NB4 (cell line): ENCODE data around the gene UBR2.

Experiments
- MYC ChIP-seq: IDR thresholded peaks from 2 replicates; pipeline ENCODE4 v1.6.1; 2011; ENCODE audit warnings: low read depth, low read length
- POLR2A ChIP-seq: IDR thresholded peaks from 2 replicates; pipeline ENCODE4 v1.6.1; 2011; ENCODE audit warnings: mild to moderate bottlenecking; ENCODE audit not compliant: insufficient read length; ENCODE audit errors: extremely low read depth
- TF ChIP-seq, protein P1 (sequence below): IDR thresholded peaks from one replicate; pipeline ENCODE4 v1.5.1; 2012; ENCODE audit warnings: low read depth, low read length
- TF ChIP-seq, protein P2 (sequence below): IDR thresholded peaks from 2 replicates; pipeline ENCODE4 v1.6.1; 2011; ENCODE audit warnings: low read depth, low read length

DNA sequence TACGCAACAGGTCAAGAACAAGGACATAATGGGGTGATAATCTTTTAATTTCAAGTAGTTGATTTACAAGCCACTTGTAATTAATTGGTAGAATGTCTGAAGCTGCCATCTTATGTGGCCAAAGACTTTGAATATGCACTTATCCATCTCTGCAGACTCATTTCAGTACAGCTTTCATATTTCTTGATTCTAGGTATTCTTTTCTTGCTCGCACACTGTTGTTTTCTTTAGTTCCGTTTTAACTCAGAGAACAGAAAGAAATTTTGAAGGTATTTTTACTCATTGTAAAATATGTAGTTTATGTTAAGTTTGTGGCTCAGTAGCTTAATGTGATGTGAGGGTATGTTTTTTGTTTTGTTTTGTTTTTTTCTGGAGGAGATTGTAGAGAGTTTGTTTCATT lies 73.9 kb downstream of the UBR2 start:
- TF ChIP-seq, protein P1, sequence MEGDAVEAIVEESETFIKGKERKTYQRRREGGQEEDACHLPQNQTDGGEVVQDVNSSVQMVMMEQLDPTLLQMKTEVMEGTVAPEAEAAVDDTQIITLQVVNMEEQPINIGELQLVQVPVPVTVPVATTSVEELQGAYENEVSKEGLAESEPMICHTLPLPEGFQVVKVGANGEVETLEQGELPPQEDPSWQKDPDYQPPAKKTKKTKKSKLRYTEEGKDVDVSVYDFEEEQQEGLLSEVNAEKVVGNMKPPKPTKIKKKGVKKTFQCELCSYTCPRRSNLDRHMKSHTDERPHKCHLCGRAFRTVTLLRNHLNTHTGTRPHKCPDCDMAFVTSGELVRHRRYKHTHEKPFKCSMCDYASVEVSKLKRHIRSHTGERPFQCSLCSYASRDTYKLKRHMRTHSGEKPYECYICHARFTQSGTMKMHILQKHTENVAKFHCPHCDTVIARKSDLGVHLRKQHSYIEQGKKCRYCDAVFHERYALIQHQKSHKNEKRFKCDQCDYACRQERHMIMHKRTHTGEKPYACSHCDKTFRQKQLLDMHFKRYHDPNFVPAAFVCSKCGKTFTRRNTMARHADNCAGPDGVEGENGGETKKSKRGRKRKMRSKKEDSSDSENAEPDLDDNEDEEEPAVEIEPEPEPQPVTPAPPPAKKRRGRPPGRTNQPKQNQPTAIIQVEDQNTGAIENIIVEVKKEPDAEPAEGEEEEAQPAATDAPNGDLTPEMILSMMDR = no peak
- TF ChIP-seq POLR2A = no peak
- TF ChIP-seq, protein P2, sequence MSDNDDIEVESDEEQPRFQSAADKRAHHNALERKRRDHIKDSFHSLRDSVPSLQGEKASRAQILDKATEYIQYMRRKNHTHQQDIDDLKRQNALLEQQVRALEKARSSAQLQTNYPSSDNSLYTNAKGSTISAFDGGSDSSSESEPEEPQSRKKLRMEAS = no peak
- TF ChIP-seq MYC = no peak
